Esophagus (tissue), 2 donors: ENCODE measurements around the gene NRN1L. TPM values are rescaled to one million over a fixed set of nuclear protein-coding genes. Genes with fewer than 3 reads are reported as not detected.

Source experiments
- H3K27ac ChIP-seq, 2 donors: one replicate each; pipeline ENCODE4 v1.5.1; 2013; ENCODE audit warnings: low read depth in 2 of 2, mild to moderate bottlenecking in 2 of 2, inconsistent platforms in 1 of 2, low read length in 1 of 2, moderate library complexity in 1 of 2
- H3K27me3 ChIP-seq, 2 donors: one replicate each; pipeline ENCODE4 v1.6.1; 2013; ENCODE audit warnings: low read length in 2 of 2, control low read depth in 1 of 2, mild to moderate bottlenecking in 1 of 2; ENCODE audit not compliant: insufficient read depth in 2 of 2, control insufficient read depth in 1 of 2
- H3K36me3 ChIP-seq, 2 donors: one replicate each; pipeline ENCODE4 v1.6.1; 2013; ENCODE audit warnings: low read length in 1 of 2; ENCODE audit not compliant: control insufficient read depth in 2 of 2, insufficient read depth in 2 of 2
- H3K4me1 ChIP-seq, 2 donors: one replicate each; pipeline ENCODE4 v1.6.1; 2013; ENCODE audit warnings: low read length in 1 of 2; ENCODE audit not compliant: control insufficient read depth in 2 of 2, insufficient read depth in 2 of 2
- H3K4me3 ChIP-seq, 2 donors: one replicate each; pipeline ENCODE4 v1.5.1; 2013; ENCODE audit warnings: low read length in 2 of 2, mild to moderate bottlenecking in 2 of 2, low read depth in 1 of 2, moderate library complexity in 1 of 2
- H3K9me3 ChIP-seq, 2 donors: one replicate each; pipeline ENCODE4 v1.6.1; 2013; ENCODE audit warnings: mild to moderate bottlenecking in 2 of 2, low read depth in 1 of 2, low read length in 1 of 2, moderate library complexity in 1 of 2; ENCODE audit not compliant: control insufficient read depth in 2 of 2, insufficient read depth in 1 of 2
- WGBS, 2 donors: extraction: QIAGEN DNeasy Blood & Tissue Kit; methylation state at CpG; one replicate each; pipeline ENCODE4 v1.1.7; 2013; 5-methylcytosine and 5-hydroxymethylcytosine counted together
- polyA plus RNA-seq, 2 donors: library from polyadenylated mRNA; stranded (reverse); fragments of 200-250 nt; gene quantifications; one replicate each; pipeline ENCODE4 v1.2.3, GENCODE V29; 2013
- donor health status: healthy with polysubstance abuse.
- donor health status: Bipolar disorder and iron deficiency.

The NRN1L gene
- polyA plus RNA-seq, 2 donors, result 0.41 to 1.5 TPM

- H3K27me3 ChIP-seq, result no peaks in the 10 kb centered on the region
- H3K4me1 ChIP-seq, result peaks cover 4 to 24% of the 10 kb centered on the region in 2 donors
- H3K27ac ChIP-seq, result peak overlapping the region; percentile 95 to 97
- H3K36me3 ChIP-seq, result no peaks in the 10 kb centered on the region
- H3K9me3 ChIP-seq, result no peaks in the 10 kb centered on the region
- peak overlapping the region; percentile 82 to 92 for H3K4me3 ChIP-seq
- 6% methylated on average over 2 of the region's 2 CpGs for WGBS, 2 donors
Observed at GRCh38 chr16:67846063-67846319, 38.7 kb upstream of the NRN1L start.

- 1% methylated on average over 41 to 57 of the region's 57 CpGs for WGBS, 2 donors
- Histone ChIP-seq H3K4me1 (peaks cover 4 to 24% of the 10 kb centered on the region in 2 donors), H3K27me3 (no peaks in the 10 kb centered on the region), H3K9me3 (no peaks in the 10 kb centered on the region), H3K27ac (peak within 1 kb of the TSS; percentile 95 to 97), H3K36me3 (no peaks in the 10 kb centered on the region), H3K4me3 (peak within 1 kb of the TSS; percentile 82 to 92)
Observed at GRCh38 chr16:67846320-67847063, 38.2 kb upstream of the NRN1L start, which contains the start of gene NUTF2. NUTF2 (plus strand) TSS chr16:67846933; CDS start chr16:67865131, 18,198 bp downstream.

- H3K27me3 ChIP-seq, result no peaks in the 10 kb centered on the region
- peak within 1 kb of the TSS; percentile 95 to 97 for H3K27ac ChIP-seq
- WGBS, 2 donors, result 0 to 1% methylated on average over 42 to 62 of the region's 62 CpGs
- H3K4me3 ChIP-seq, result peak within 1 kb of the TSS; percentile 82 to 92
- H3K9me3 ChIP-seq, result no peaks in the 10 kb centered on the region
- no peaks in the 10 kb centered on the region for H3K36me3 ChIP-seq
- H3K4me1 ChIP-seq, result peaks cover 4 to 24% of the 10 kb centered on the region in 2 donors
Observed at GRCh38 chr16:67847064-67847861, 37.4 kb upstream of the NRN1L start, which contains the start of gene CENPT. CENPT (minus strand) TSS chr16:67847693; CDS start chr16:67833859, 13,834 bp downstream.

DNA sequence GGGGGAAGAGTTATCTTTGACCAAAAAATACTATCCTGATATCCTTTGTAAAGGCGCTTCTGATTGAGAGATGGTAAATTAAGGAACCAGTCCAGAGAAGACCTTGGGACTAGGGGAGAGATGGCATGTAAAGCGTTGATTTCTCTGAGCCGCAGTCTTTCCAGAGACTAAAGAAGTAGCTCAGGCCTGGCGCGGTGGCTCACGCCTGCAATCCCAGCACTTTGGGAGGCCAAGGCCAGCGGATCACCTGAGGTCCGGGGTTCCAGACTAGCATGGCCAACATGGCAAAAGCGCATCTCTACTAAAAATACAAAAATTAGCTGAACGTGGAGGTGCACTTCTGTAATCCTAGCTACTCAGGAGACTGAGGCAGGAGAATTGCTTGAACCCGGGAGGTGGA, 36.6 kb upstream of the NRN1L start:
- 94 to 96% methylated on average over 11 of the region's 11 CpGs for WGBS, 2 donors
- no peaks in the 10 kb centered on the region for H3K27me3 ChIP-seq
- peaks cover 4 to 19% of the 10 kb centered on the region in 2 donors for H3K4me1 ChIP-seq
- peak overlapping the region in 1 of 2 donors; percentile 82 for H3K4me3 ChIP-seq
- H3K9me3 ChIP-seq, result no peaks in the 10 kb centered on the region
- peak overlapping the region in 1 of 2 donors; percentile 47 for H3K27ac ChIP-seq
- H3K36me3 ChIP-seq, result no peaks in the 10 kb centered on the region

- WGBS, 2 donors, result 98 to 99% methylated on average over 3 of the region's 3 CpGs
- Histone ChIP-seq H3K27ac (no peak overlapping the region), H3K9me3 (no peaks in the 10 kb centered on the region), H3K36me3 (peaks cover 0 to 2% of the 10 kb centered on the region in 2 donors), H3K4me1 (peaks cover 12 to 18% of the 10 kb centered on the region in 2 donors), H3K27me3 (no peaks in the 10 kb centered on the region), H3K4me3 (no peak overlapping the region)
Observed at GRCh38 chr16:67853670-67854069, 31.0 kb upstream of the NRN1L start.

DNA sequence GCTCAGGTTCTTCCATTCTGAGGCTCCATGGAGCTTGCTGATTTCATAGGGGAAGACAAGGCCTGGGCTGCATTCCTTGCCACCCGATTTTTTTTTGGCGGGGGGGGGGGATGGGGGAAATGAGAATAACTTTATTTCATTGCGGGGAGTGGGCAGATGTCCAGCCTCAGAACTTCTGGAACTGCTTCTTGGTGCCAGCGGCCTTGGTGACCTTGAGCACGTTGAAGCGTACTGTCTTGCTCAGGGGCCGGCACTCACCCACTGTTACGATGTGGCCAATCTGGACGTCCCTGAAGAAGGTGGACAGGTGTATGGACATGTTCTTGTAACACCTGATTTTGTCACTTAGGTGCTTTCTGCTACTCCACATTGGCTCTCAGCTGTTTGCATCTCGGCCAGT, 28.9 kb upstream of the NRN1L start:
- Histone ChIP-seq H3K27ac (no peak overlapping the region), H3K36me3 (peaks cover 0 to 2% of the 10 kb centered on the region in 2 donors), H3K4me3 (no peak overlapping the region), H3K27me3 (no peaks in the 10 kb centered on the region), H3K4me1 (peaks cover 11 to 22% of the 10 kb centered on the region in 2 donors), H3K9me3 (no peaks in the 10 kb centered on the region)
- WGBS, 2 donors, result 72 to 80% methylated on average over 10 of the region's 10 CpGs

GRCh38 chr16:67856927-67857546, 27.6 kb upstream of the NRN1L start:
- Histone ChIP-seq H3K4me1 (peaks cover 16 to 31% of the 10 kb centered on the region in 2 donors), H3K9me3 (no peaks in the 10 kb centered on the region), H3K4me3 (no peak overlapping the region), H3K27ac (peak overlapping the region; percentile 56 to 88), H3K27me3 (no peaks in the 10 kb centered on the region), H3K36me3 (peaks cover 0 to 4% of the 10 kb centered on the region in 2 donors)
- WGBS, 2 donors, result 88 to 91% methylated on average over 5 of the region's 5 CpGs

- peaks cover 17 to 34% of the 10 kb centered on the region in 2 donors for H3K4me1 ChIP-seq
- peak overlapping the region; percentile 71 to 88 for H3K27ac ChIP-seq
- 29 to 33% methylated on average over 3 of the region's 3 CpGs for WGBS, 2 donors
Observed at GRCh38 chr16:67857547-67858233, 27.0 kb upstream of the NRN1L start.

DNA sequence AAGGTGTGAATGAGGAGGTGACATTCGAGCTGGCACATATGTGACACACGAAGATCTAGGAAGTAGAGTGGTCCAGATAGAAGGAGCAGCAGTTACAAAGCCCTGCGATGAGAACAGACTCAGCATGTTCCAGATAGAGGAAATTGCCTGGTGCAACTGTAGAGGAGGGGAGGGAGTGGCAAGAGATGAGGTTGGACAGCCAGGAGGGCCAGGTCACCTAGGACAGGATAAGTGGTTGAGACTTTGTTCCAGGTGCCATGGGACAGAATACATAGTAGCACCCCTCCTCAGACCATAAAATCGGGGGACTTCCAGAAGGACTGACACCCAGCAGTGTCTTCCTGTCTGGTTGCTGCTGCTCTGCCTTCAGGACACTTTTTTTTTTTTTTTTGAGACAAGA, 26.2 kb upstream of the NRN1L start:
- Histone ChIP-seq H3K4me3 (no peak overlapping the region), H3K36me3 (peaks cover 0 to 4% of the 10 kb centered on the region in 2 donors), H3K4me1 (peaks cover 20 to 41% of the 10 kb centered on the region in 2 donors), H3K27ac (peak overlapping the region; percentile 64 to 71), H3K9me3 (no peaks in the 10 kb centered on the region), H3K27me3 (no peaks in the 10 kb centered on the region)
- WGBS, 2 donors, result 75 to 77% methylated on average over 4 of the region's 4 CpGs

More at GRCh38 chr16:67857547-67858233, 27.0 kb upstream of the NRN1L start:
- Histone ChIP-seq H3K9me3 (no peaks in the 10 kb centered on the region), H3K36me3 (peaks cover 0 to 4% of the 10 kb centered on the region in 2 donors), H3K27me3 (no peaks in the 10 kb centered on the region), H3K4me3 (no peak overlapping the region)
